Endothelial cell of umbilical vein (primary cell): ENCODE results near the gene PPP1R1B.

Experiments used
- EZH2 ChIP-seq: IDR thresholded peaks from 2 replicates; pipeline ENCODE4 v1.6.1; 2012; ENCODE audit warnings: borderline replicate concordance, low read depth, mild to moderate bottlenecking, moderate library complexity, low read length, inconsistent platforms; ENCODE audit not compliant: severe bottlenecking
- FOS ChIP-seq: IDR thresholded peaks from 2 replicates; pipeline ENCODE4 v1.6.1; 2011; ENCODE audit warnings: mild to moderate bottlenecking, low read length, moderate library complexity, borderline replicate concordance; ENCODE audit not compliant: insufficient read depth
- GATA2 ChIP-seq: IDR thresholded peaks from 2 replicates; pipeline ENCODE4 v1.7.0; 2011; ENCODE audit warnings: low read depth, mild to moderate bottlenecking, moderate library complexity, mixed read lengths, low read length; ENCODE audit not compliant: insufficient read length, insufficient read depth
- JUN ChIP-seq: IDR thresholded peaks from 2 replicates; pipeline ENCODE4 v1.6.1; 2011; ENCODE audit warnings: borderline replicate concordance, low read depth; ENCODE audit not compliant: insufficient read length, insufficient read depth
- MAX ChIP-seq: IDR thresholded peaks from 2 replicates; pipeline ENCODE4 v1.6.1; 2011; ENCODE audit not compliant: insufficient read depth, insufficient read length
- MYC ChIP-seq: IDR thresholded peaks from one replicate; pipeline ENCODE4 v1.6.1; 2011; ENCODE audit warnings: mild to moderate bottlenecking, low read depth, low read length
- POLR2A ChIP-seq: IDR thresholded peaks from 2 replicates; pipeline ENCODE4 v1.6.1; 2012; ENCODE audit warnings: low read depth, mild to moderate bottlenecking, control low read depth, low read length
- POLR2AphosphoS5 ChIP-seq: IDR thresholded peaks from 2 replicates; pipeline ENCODE4 v1.6.1; 2012; ENCODE audit warnings: low read depth, mild to moderate bottlenecking, control low read depth, low read length, moderate library complexity; ENCODE audit not compliant: insufficient read depth
- TF ChIP-seq, protein P1 (sequence below), 2 donors: IDR thresholded peaks; 1 replicate in 1 of 2; 2 replicates in 1 of 2; pipeline ENCODE4 v1.5.1; 2011; ENCODE audit warnings: low read length in 2 of 2, mild to moderate bottlenecking in 2 of 2, moderate library complexity in 2 of 2, control low read depth in 1 of 2, inconsistent platforms in 1 of 2, low read depth in 1 of 2; ENCODE audit not compliant: insufficient read depth in 1 of 2; ENCODE audit errors: extremely low read depth in 1 of 2

GRCh38 chr17:39658346-39658745, 31.6 kb downstream of the PPP1R1B start:
- no peak for TF ChIP-seq POLR2A
- TF ChIP-seq, protein P1, sequence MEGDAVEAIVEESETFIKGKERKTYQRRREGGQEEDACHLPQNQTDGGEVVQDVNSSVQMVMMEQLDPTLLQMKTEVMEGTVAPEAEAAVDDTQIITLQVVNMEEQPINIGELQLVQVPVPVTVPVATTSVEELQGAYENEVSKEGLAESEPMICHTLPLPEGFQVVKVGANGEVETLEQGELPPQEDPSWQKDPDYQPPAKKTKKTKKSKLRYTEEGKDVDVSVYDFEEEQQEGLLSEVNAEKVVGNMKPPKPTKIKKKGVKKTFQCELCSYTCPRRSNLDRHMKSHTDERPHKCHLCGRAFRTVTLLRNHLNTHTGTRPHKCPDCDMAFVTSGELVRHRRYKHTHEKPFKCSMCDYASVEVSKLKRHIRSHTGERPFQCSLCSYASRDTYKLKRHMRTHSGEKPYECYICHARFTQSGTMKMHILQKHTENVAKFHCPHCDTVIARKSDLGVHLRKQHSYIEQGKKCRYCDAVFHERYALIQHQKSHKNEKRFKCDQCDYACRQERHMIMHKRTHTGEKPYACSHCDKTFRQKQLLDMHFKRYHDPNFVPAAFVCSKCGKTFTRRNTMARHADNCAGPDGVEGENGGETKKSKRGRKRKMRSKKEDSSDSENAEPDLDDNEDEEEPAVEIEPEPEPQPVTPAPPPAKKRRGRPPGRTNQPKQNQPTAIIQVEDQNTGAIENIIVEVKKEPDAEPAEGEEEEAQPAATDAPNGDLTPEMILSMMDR (IDR thresholded peaks at IDR 0.05; ENCODE audit: extremely low read depth in 1 of 2, insufficient read depth in 1 of 2, low read depth in 1 of 2, low read length in 2 of 2) = no peak
- TF ChIP-seq MAX = no peak
- TF ChIP-seq POLR2AphosphoS5 = no peak
- no peak for TF ChIP-seq FOS
- no peak for TF ChIP-seq EZH2
- no peak for TF ChIP-seq MYC
- no peak for TF ChIP-seq GATA2
- TF ChIP-seq JUN = no peak
